ENCODE results near the gene PIK3R1.

PIK3R1 gene

DNA sequence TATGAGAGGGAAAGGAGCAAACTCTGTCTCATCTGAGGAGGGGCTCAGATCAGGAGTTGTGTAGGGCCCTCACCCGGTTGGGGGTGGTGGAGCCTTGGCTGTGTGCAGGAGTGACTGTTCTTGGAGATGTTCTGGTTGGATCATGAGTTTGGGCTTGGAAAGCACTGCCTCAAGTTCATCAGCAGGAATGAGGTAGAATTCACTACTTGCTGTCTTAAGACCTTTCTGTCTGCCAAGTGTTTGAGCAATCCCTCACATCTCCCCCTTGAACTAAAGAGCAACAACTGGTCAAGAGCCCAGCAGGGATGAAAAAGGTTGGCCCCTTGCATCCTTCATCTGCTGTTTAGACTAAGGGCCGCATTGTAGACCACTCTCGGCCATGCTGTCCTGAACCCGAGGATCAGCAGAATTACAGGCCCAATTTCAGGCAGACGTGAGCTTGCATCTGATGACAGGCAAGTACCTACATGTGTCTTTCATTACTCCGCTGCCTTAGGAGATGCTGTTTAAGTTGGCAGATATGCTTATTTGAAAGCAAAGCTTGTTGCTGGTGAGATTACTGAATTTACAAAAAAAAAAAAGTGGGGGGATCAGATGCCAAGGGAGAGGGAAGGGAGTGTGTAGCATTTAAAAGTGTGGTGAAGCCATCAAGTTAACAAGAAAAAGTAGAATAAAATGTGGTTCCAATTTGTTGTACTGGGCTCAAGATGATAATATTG is 36.4 kb downstream of the PIK3R1 start:
- DNase-seq (ENCODE audit: low read depth, low spot score) = peak; percentile 69
- no peak overlapping the region for H3K4me3 ChIP-seq (ENCODE audit: low read depth, low read length)
- TF ChIP-seq, protein P1, sequence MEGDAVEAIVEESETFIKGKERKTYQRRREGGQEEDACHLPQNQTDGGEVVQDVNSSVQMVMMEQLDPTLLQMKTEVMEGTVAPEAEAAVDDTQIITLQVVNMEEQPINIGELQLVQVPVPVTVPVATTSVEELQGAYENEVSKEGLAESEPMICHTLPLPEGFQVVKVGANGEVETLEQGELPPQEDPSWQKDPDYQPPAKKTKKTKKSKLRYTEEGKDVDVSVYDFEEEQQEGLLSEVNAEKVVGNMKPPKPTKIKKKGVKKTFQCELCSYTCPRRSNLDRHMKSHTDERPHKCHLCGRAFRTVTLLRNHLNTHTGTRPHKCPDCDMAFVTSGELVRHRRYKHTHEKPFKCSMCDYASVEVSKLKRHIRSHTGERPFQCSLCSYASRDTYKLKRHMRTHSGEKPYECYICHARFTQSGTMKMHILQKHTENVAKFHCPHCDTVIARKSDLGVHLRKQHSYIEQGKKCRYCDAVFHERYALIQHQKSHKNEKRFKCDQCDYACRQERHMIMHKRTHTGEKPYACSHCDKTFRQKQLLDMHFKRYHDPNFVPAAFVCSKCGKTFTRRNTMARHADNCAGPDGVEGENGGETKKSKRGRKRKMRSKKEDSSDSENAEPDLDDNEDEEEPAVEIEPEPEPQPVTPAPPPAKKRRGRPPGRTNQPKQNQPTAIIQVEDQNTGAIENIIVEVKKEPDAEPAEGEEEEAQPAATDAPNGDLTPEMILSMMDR (IDR thresholded peaks at IDR 0.05; ENCODE audit: low read depth, low read length) = no peak
- in situ Hi-C loops (cut with HindIII; ENCODE audit: low sequenced_read_pairs) = no loop called here

DNA sequence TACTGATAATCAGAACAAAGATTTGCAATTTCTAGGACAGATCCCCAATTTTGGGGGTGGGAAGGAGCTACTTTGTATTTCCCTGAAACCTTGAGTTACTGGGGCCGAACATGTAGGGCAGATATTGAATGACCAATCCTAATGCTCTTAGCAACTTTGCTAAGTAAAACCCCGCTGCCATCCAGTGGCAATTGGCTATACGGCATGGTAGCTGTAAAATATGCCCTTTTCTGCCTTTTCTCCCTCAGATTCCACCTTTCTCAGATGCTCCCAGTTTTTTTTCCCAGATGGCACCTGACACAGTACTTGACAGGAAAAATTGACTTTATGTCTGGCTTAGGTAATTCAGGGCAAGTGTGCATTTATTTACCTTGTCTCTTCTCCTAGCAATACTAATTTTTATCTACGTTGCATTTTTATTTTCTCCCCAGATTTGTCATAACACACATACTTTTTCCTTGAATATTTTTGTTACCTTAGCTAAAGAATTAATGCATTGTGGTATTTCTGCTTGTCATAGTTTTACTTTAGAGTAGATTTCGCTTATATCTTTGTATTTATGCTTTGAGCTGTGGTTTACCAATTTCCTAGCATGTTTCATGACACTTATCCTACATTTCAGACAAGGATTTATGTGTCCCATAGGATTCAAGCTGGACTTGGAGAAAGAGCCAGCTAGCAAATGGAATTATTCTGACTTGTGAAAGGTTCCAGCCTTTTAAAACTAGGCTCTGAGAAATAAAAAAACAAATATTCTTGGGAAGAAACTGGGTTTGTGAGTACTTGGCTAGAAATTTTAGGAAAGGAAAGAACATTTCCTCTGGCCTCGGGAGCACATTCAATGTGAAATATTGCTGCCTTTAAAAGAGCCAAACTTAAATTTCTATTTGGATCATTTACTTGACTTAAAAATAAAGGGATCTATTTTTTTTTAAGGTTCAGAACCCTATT is 37.4 kb downstream of the PIK3R1 start:
- peak; percentile 75 for DNase-seq (ENCODE audit: low read depth, low spot score)
- in situ Hi-C loops (cut with HindIII; ENCODE audit: low sequenced_read_pairs) = no loop called here
- no peak overlapping the region for H3K4me3 ChIP-seq (ENCODE audit: low read depth, low read length)
- TF ChIP-seq, protein P1 (IDR thresholded peaks at IDR 0.05; ENCODE audit: low read depth, low read length) = peak; percentile 86

GRCh38 chr5:68253624-68254585 is 38.3 kb downstream of the PIK3R1 start:
- in situ Hi-C loops (cut with HindIII; ENCODE audit: low sequenced_read_pairs) = no loop called here
- no peak for DNase-seq (ENCODE audit: low read depth, low spot score)

DNA sequence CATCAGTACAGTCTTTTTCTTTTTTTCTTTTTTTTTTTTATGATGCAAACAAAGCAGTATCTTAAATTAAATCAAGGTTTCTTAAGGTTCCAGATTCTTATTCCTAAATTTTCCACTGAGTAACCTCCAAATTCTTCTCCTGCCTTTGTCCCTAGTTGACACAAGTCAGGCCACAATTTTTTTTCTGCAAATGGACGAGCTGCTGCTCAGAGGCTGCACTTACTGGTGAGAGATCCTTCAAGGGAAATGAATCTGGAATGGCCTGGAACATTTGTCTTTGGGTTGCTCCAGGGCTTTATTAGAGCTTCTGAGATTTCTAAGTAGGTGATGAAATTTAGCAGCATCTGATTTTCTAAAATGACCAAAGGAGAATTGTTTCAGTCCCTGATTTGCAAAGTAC is 39.3 kb downstream of the PIK3R1 start:
- DNase-seq (ENCODE audit: low read depth, low spot score) = no peak
- in situ Hi-C loops (cut with HindIII; ENCODE audit: low sequenced_read_pairs) = no loop called here
- TF ChIP-seq, protein P1 (IDR thresholded peaks at IDR 0.05; ENCODE audit: low read depth, low read length) = no peak
- H3K4me3 ChIP-seq (ENCODE audit: low read depth, low read length) = no peak overlapping the region

More at GRCh38 chr5:68253624-68254585, 38.3 kb downstream of the PIK3R1 start:
- no peak overlapping the region for H3K4me3 ChIP-seq (ENCODE audit: low read depth, low read length)
- TF ChIP-seq, protein P1 (IDR thresholded peaks at IDR 0.05; ENCODE audit: low read depth, low read length) = no peak

GRCh38 chr5:68255305-68256120 is 40.0 kb downstream of the PIK3R1 start:
- no peak overlapping the region for H3K4me3 ChIP-seq (ENCODE audit: low read depth, low read length)
- TF ChIP-seq, protein P1 (IDR thresholded peaks at IDR 0.05; ENCODE audit: low read depth, low read length) = no peak
- DNase-seq (ENCODE audit: low read depth, low spot score) = no peak
- in situ Hi-C loops (cut with HindIII; ENCODE audit: low sequenced_read_pairs) = no loop called here
